ENCODE measurements around the gene IFT22.

GRCh38 chr7:101315336-101315735 lies 6.3 kb downstream of the IFT22 start:
- TF ChIP-seq, protein P1, sequence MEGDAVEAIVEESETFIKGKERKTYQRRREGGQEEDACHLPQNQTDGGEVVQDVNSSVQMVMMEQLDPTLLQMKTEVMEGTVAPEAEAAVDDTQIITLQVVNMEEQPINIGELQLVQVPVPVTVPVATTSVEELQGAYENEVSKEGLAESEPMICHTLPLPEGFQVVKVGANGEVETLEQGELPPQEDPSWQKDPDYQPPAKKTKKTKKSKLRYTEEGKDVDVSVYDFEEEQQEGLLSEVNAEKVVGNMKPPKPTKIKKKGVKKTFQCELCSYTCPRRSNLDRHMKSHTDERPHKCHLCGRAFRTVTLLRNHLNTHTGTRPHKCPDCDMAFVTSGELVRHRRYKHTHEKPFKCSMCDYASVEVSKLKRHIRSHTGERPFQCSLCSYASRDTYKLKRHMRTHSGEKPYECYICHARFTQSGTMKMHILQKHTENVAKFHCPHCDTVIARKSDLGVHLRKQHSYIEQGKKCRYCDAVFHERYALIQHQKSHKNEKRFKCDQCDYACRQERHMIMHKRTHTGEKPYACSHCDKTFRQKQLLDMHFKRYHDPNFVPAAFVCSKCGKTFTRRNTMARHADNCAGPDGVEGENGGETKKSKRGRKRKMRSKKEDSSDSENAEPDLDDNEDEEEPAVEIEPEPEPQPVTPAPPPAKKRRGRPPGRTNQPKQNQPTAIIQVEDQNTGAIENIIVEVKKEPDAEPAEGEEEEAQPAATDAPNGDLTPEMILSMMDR (IDR thresholded peaks at IDR 0.05; ENCODE audit: insufficient read depth, low read length, poor library complexity, severe bottlenecking): peak; percentile 94
- no peak for TF ChIP-seq EZH2phosphoT487 (conservative IDR thresholded peaks at IDR 0.05; ENCODE audit: low read length)
